Endodermal cell (in vitro differentiated cells): ENCODE results near the gene MYO6. TPM values are rescaled to one million over a fixed set of nuclear protein-coding genes. Genes with fewer than 3 reads are reported as not detected.

Source experiments
- DNase-seq: peaks from one replicate; pipeline ENCODE4 v3.0.0-alpha.2; 2017
- H3K27ac ChIP-seq: 2 replicates; pipeline ENCODE4 v1.5.1; 2013; ENCODE audit warnings: mild to moderate bottlenecking, low read depth, low read length, moderate library complexity
- H3K27me3 ChIP-seq: 2 replicates; pipeline ENCODE4 v1.6.1; 2013; ENCODE audit warnings: mild to moderate bottlenecking, low read length, moderate library complexity; ENCODE audit not compliant: insufficient read depth, control insufficient read depth, poor library complexity, severe bottlenecking
- H3K36me3 ChIP-seq: 2 replicates; pipeline ENCODE4 v1.7.0; 2013; ENCODE audit warnings: mild to moderate bottlenecking, low read length, moderate library complexity; ENCODE audit not compliant: control insufficient read depth, insufficient read depth
- H3K4me1 ChIP-seq: one replicate; pipeline ENCODE4 v1.7.0; 2013; ENCODE audit warnings: low read length; ENCODE audit not compliant: control insufficient read depth, insufficient read depth
- H3K4me3 ChIP-seq: 2 replicates; pipeline ENCODE4 v1.5.1; 2013; ENCODE audit warnings: mild to moderate bottlenecking, low read length, moderate library complexity
- H3K9ac ChIP-seq: 2 replicates; pipeline ENCODE4 v1.6.1; 2013; ENCODE audit warnings: mild to moderate bottlenecking, low read length, moderate library complexity; ENCODE audit not compliant: poor library complexity, severe bottlenecking; ENCODE audit errors: extremely low read depth
- H3K9me3 ChIP-seq: 2 replicates; pipeline ENCODE4 v1.6.1; 2013; ENCODE audit warnings: mild to moderate bottlenecking, low read length, moderate library complexity; ENCODE audit not compliant: control insufficient read depth
- H3K27ac Mint-ChIP-seq: 2 replicates; pipeline ENCODE4 v1.8.0; 2020; ENCODE audit warnings: mixed read lengths
- H3K27me3 Mint-ChIP-seq: 2 replicates; pipeline ENCODE4 v1.8.0; 2021; ENCODE audit warnings: mild to moderate bottlenecking, mixed read lengths; ENCODE audit not compliant: insufficient read depth
- H3K36me3 Mint-ChIP-seq: 2 replicates; pipeline ENCODE4 v1.8.0; 2020; ENCODE audit warnings: low read depth, mixed read lengths
- H3K4me1 Mint-ChIP-seq: 2 replicates; pipeline ENCODE4 v1.8.0; 2020; ENCODE audit warnings: mixed read lengths
- H3K4me3 Mint-ChIP-seq: 2 replicates; pipeline ENCODE4 v1.8.0; 2020; ENCODE audit warnings: mild to moderate bottlenecking, moderate library complexity, mixed read lengths
- H3K9me3 Mint-ChIP-seq: 2 replicates; pipeline ENCODE4 v1.8.0; 2020; ENCODE audit warnings: mild to moderate bottlenecking, mixed read lengths
- WGBS, 2 experiments: methylation state at CpG; one replicate each; pipeline versions ENCODE4 v1.1.5 to v1.1.7; 2013; ENCODE audit warnings: missing lambda C conversion rate in 2 of 2, mixed read lengths in 1 of 2; ENCODE audit not compliant: insufficient coverage in 1 of 2, insufficient read length in 1 of 2; 5-methylcytosine and 5-hydroxymethylcytosine counted together
- total RNA-seq, 2 donors: library from RNA; stranded (reverse); fragmentation: NEBNext Ultra II Directional in 1 of 2; extraction: Animal tissue kit (Norgen Biotek cat#: 25700) in 1 of 2; gene quantifications; 2 replicates in 1 of 2; 3 replicates in 1 of 2; pipeline ENCODE4 v1.2.1, GENCODE V29; 2021
- TF ChIP-seq, protein P1 (sequence below): fragments of 200-600 bp; sonication (generic); conservative IDR thresholded peaks from 2 replicates; pipeline ENCODE4 v1.5.0; 2021; ENCODE audit warnings: antibody characterized with exemption, mild to moderate bottlenecking

The MYO6 gene
- total RNA-seq, 2 donors from 2014 or later = 58.7 to 89.9 TPM

DNA sequence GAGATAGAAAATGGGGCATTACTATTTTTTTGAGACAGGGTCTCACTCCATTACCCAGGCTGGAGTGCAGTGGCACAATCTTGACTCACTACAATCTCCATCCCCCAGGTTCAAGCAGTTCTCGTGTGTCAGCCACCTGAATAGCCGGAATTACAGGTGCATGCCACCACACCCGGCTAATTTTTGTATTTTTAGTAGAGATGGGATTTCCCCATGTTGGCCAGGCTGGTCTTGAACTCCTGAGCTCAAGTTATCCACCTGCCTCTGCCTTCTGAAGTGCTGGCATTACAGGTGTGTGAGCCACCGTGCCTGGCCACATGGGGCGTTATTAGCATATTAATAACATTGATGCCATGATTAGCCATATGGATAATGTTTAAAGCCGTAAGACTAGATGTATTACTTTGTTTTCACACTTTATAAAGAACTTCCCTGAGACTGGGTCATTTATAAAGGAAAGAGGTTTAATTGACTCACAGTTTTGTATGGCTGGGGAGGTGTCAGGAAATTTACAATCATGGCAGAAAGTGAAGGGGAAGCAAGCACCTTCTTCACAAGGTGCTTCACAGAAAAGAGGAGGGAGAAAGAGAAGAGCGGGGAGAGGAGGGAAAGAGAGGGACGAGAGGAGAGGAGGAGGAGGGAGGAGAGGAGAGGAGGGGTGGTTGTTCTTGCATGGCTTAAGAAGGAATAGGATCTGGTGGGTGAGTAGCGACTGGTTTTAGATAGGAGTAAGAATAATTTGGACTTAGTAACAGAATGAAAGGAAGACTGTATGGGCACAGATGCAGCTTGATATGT is 51.9 kb downstream of the MYO6 start:
- H3K4me3 Mint-ChIP-seq = no peak overlapping the region

DNA sequence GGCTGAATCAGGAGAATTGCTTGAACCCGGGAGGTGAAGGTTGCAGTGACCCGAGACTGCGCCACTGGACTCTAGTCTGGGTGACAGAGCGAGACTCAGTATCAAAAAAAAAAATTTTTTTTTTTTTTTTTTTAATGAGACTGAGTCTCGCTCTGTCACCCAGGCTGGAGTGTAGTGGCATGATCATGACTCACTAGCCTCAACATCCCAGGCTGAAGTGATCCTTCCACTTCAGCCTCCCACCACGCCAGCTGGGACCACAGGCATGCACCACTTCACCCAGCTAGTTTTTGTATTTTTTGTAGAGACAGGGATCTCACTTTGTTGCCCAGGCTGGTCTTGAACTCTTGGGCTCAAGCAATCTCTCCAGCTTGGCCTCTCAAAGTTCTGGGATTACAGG is 53.3 kb downstream of the MYO6 start:
- Histone ChIP-seq H3K9me3 (peaks cover 34% of the 10 kb centered on the region), H3K27ac (no peak overlapping the region), H3K36me3 (peaks cover 6% of the 10 kb centered on the region), H3K9ac (no peak overlapping the region), H3K4me3 (no peak overlapping the region), H3K27me3 (no peaks in the 10 kb centered on the region), H3K4me1 (no peaks in the 10 kb centered on the region)
- Mint-ChIP-seq H3K4me1 (no peaks in the 10 kb centered on the region), H3K27ac (no peak overlapping the region), H3K4me3 (no peak overlapping the region), H3K9me3 (peaks cover 27% of the 10 kb centered on the region), H3K36me3 (peaks cover 19% of the 10 kb centered on the region), H3K27me3 (no peaks in the 10 kb centered on the region)
- DNase-seq = no peak
- TF ChIP-seq, protein P1, sequence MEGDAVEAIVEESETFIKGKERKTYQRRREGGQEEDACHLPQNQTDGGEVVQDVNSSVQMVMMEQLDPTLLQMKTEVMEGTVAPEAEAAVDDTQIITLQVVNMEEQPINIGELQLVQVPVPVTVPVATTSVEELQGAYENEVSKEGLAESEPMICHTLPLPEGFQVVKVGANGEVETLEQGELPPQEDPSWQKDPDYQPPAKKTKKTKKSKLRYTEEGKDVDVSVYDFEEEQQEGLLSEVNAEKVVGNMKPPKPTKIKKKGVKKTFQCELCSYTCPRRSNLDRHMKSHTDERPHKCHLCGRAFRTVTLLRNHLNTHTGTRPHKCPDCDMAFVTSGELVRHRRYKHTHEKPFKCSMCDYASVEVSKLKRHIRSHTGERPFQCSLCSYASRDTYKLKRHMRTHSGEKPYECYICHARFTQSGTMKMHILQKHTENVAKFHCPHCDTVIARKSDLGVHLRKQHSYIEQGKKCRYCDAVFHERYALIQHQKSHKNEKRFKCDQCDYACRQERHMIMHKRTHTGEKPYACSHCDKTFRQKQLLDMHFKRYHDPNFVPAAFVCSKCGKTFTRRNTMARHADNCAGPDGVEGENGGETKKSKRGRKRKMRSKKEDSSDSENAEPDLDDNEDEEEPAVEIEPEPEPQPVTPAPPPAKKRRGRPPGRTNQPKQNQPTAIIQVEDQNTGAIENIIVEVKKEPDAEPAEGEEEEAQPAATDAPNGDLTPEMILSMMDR = no peak
- WGBS, 2 experiments = 88 to 97% methylated on average over 3 to 6 of the region's 6 CpGs

More for the DNA sequence above, 51.9 kb downstream of the MYO6 start:
- no peak for DNase-seq
- Histone ChIP-seq H3K4me3 (no peak overlapping the region), H3K27me3 (no peaks in the 10 kb centered on the region), H3K36me3 (peaks cover 11% of the 10 kb centered on the region), H3K9ac (no peak overlapping the region), H3K9me3 (peaks cover 23% of the 10 kb centered on the region), H3K4me1 (no peaks in the 10 kb centered on the region), H3K27ac (no peak overlapping the region)
- Mint-ChIP-seq H3K9me3 (peaks cover 13% of the 10 kb centered on the region), H3K36me3 (peaks cover 9% of the 10 kb centered on the region), H3K4me1 (peaks cover 2% of the 10 kb centered on the region), H3K27ac (no peak overlapping the region), H3K27me3 (no peaks in the 10 kb centered on the region)
- WGBS, 2 experiments = 88 to 97% methylated on average over 6 to 9 of the region's 9 CpGs
- TF ChIP-seq, protein P1 = no peak

DNA sequence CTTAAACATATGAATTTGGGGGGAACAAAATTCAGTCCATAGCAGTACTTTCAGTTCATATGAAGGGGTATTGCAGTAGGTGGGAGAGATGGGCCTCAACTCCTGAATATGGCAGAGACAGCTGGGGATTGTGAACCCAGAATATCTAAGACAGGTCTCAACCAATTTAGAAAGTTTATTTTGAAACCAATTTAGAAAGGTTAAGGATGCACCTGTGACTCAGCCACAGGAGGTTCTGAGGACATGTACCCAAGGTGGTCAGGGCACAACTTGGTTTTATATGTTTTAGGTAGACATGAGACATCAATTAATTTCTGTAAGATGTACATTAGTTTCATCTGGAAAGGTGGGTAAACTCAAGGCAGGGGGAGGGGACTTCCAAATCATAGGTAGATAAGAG is 59.5 kb downstream of the MYO6 start:
- H3K4me1 ChIP-seq = peaks cover 5% of the 10 kb centered on the region
- no peak overlapping the region for H3K9ac ChIP-seq
- H3K36me3 ChIP-seq = peaks cover 11% of the 10 kb centered on the region
- H3K4me3 ChIP-seq = peak overlapping the region; percentile 8
- no peaks in the 10 kb centered on the region for H3K27me3 ChIP-seq
- no peak overlapping the region for H3K4me3 Mint-ChIP-seq
- peaks cover 55% of the 10 kb centered on the region for H3K9me3 ChIP-seq
- no peak for DNase-seq
- TF ChIP-seq, protein P1 = no peak
- H3K27ac ChIP-seq = no peak overlapping the region
- H3K27me3 Mint-ChIP-seq = no peaks in the 10 kb centered on the region
- H3K4me1 Mint-ChIP-seq = peaks cover 19% of the 10 kb centered on the region
- no peak overlapping the region for H3K27ac Mint-ChIP-seq
- H3K36me3 Mint-ChIP-seq = peaks cover 31% of the 10 kb centered on the region
- peaks cover 43% of the 10 kb centered on the region for H3K9me3 Mint-ChIP-seq
